ENCODE measurements around the gene TSC22D4. TPM values are rescaled to one million over a fixed set of nuclear protein-coding genes. Genes with fewer than 3 reads are reported as not detected.

Gene TSC22D4
- total RNA-seq, 4 donors from 2014 or later: 17.6 to 40.3 (median 19.5) TPM

DNA sequence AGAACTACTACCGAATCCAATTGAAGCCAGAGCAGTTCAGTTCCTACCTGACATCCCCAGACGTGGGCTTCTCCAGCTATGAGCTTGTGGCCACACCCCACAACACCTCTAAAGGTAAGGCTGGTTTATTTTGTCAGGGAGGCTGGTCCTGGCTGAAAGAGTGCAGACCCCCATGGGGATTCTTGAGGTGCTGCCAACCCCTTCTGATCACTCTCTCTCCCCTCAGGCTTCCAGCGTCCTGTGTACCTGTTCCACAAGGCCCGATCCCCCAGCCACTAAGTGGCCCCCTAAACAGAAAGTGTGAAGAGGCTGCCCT is 45.8 kb downstream of the TSC22D4 start:
- no peak overlapping the region for H3K4me3 ChIP-seq
- H3K36me3 ChIP-seq: no peaks in the 10 kb centered on the region
- no peak for DNase-seq
- no peaks in the 10 kb centered on the region for H3K9me3 ChIP-seq
- TF ChIP-seq POLR2A (IDR thresholded peaks at IDR 0.05): no peak
- TF ChIP-seq, protein P1, sequence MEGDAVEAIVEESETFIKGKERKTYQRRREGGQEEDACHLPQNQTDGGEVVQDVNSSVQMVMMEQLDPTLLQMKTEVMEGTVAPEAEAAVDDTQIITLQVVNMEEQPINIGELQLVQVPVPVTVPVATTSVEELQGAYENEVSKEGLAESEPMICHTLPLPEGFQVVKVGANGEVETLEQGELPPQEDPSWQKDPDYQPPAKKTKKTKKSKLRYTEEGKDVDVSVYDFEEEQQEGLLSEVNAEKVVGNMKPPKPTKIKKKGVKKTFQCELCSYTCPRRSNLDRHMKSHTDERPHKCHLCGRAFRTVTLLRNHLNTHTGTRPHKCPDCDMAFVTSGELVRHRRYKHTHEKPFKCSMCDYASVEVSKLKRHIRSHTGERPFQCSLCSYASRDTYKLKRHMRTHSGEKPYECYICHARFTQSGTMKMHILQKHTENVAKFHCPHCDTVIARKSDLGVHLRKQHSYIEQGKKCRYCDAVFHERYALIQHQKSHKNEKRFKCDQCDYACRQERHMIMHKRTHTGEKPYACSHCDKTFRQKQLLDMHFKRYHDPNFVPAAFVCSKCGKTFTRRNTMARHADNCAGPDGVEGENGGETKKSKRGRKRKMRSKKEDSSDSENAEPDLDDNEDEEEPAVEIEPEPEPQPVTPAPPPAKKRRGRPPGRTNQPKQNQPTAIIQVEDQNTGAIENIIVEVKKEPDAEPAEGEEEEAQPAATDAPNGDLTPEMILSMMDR (IDR thresholded peaks at IDR 0.05): no peak
- no peak overlapping the region for H3K27ac ChIP-seq
- intact Hi-C loops (cut with DNase I; ENCODE audit: low total_unique reads): no loop called here
- no peaks in the 10 kb centered on the region for H3K27me3 ChIP-seq
- H3K4me1 ChIP-seq: peaks cover 7 to 22% of the 10 kb centered on the region in 2 donors

DNA sequence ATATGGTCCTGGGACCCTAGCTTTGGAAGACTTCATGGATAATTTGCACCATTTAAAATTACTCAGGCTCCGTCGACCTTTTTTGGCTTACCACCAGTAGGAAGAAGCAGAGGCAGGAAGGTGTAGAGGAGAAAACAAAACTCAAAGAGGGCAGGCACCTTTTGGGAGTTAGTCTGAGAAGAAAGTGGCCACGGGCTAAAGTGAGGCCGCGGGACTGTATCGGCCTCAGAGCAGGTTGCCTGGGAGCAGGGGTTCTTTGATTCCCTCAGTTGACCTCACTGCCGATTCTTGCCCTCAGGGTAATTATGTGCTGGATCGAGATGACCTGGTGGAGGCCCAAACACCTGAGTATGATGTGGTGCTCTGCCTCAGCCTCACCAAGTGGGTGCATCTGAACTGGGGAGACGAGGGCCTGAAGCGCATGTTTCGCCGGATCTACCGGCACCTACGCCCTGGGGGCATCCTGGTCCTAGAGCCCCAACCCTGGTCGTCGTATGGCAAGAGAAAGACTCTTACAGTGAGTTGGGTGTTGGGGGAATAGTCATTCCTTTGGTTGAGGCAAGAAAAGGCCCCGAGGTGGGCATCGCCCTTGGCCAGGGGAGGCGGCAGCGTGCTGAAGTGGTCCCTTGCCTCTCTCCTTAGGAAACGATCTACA is 46.3 kb downstream of the TSC22D4 start:
- TF ChIP-seq POLR2A (IDR thresholded peaks at IDR 0.05): no peak
- TF ChIP-seq, protein P1 (IDR thresholded peaks at IDR 0.05): no peak
- H3K9me3 ChIP-seq: no peaks in the 10 kb centered on the region
- intact Hi-C loops (cut with DNase I; ENCODE audit: low total_unique reads): no loop called here
- no peak overlapping the region for H3K4me3 ChIP-seq
- no peaks in the 10 kb centered on the region for H3K27me3 ChIP-seq
- H3K27ac ChIP-seq: peak overlapping the region in 1 of 2 donors; percentile 31
- DNase-seq: no peak
- H3K36me3 ChIP-seq: no peaks in the 10 kb centered on the region
- peaks cover 7 to 26% of the 10 kb centered on the region in 2 donors for H3K4me1 ChIP-seq

DNA sequence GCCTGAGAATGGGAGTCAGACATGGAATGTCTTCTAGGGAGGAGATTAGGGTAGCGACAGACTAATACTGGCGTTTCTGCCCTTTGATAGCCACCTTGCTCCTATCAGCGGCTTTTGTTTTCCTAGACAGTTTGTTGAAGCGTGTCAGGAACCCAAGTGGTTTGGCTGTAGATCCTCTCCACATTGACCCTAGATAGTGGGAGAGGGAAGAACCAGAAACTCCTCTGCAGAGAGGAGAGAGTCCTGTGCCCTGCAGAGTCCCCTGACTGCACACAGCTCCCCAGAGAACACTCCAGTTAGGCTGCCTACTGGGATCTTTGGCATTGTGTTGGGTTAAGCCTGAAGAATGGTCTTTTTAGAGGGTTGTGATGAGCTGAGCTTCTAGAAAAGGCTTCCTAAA is 47.0 kb downstream of the TSC22D4 start:
- intact Hi-C loops (cut with DNase I; ENCODE audit: low total_unique reads): no loop called here
- Histone ChIP-seq H3K9me3 (no peaks in the 10 kb centered on the region), H3K27ac (peak overlapping the region in 1 of 2 donors; percentile 31), H3K36me3 (no peaks in the 10 kb centered on the region), H3K4me3 (no peak overlapping the region), H3K27me3 (no peaks in the 10 kb centered on the region), H3K4me1 (peaks cover 7 to 27% of the 10 kb centered on the region in 2 donors)
- TF ChIP-seq POLR2A (IDR thresholded peaks at IDR 0.05): no peak
- TF ChIP-seq, protein P1 (IDR thresholded peaks at IDR 0.05): no peak
- DNase-seq: no peak

DNA sequence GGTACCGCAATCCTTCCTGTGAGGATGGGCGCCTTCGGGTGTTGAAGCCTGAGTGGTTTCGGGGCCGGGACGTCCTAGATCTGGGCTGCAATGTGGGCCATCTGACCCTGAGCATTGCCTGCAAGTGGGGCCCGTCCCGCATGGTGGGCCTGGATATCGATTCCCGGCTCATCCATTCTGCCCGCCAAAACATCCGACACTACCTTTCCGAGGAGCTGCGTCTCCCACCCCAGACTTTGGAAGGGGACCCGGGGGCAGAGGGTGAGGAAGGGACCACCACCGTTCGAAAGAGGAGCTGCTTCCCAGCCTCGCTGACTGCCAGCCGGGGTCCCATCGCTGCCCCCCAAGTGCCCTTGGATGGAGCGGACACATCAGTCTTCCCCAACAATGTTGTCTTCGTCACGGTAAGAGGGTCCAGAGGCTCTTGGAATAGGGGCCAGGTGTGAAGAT is 47.7 kb downstream of the TSC22D4 start:
- Histone ChIP-seq H3K4me1 (peaks cover 7 to 27% of the 10 kb centered on the region in 2 donors), H3K36me3 (no peaks in the 10 kb centered on the region), H3K9me3 (no peaks in the 10 kb centered on the region), H3K27me3 (no peaks in the 10 kb centered on the region), H3K4me3 (peak overlapping the region in 1 of 2 donors; percentile 77), H3K27ac (peak overlapping the region in 1 of 2 donors; percentile 100)
- TF ChIP-seq POLR2A (IDR thresholded peaks at IDR 0.05): no peak
- TF ChIP-seq, protein P1 (IDR thresholded peaks at IDR 0.05): no peak
- no peak for DNase-seq
- intact Hi-C loops (cut with DNase I; ENCODE audit: low total_unique reads): no loop called here

DNA sequence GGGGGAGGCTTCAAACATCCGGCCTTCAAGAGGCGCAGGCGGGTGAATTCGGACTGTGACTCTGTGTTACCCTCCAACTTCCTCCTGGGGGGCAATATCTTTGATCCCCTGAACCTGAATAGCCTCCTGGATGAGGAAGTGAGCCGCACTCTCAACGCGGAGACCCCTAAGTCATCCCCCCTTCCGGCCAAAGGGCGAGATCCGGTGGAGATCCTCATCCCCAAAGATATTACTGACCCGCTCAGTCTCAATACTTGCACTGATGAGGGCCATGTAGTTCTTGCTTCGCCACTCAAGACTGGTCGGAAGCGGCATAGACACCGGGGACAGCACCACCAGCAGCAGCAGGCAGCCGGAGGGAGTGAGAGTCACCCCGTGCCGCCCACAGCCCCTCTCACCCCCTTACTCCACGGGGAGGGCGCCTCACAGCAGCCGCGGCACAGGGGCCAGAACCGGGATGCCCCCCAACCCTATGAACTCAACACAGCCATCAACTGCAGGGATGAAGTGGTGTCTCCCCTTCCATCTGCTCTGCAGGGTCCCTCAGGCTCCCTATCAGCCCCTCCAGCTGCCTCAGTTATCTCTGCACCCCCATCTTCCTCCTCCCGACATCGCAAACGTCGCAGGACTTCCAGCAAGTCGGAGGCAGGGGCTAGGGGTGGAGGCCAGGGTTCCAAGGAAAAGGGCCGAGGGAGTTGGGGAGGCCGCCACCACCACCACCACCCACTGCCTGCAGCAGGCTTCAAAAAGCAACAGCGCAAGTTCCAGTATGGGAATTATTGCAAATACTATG is 48.3 kb downstream of the TSC22D4 start:
- Histone ChIP-seq H3K36me3 (no peaks in the 10 kb centered on the region), H3K9me3 (no peaks in the 10 kb centered on the region), H3K4me1 (peaks cover 7 to 27% of the 10 kb centered on the region in 2 donors), H3K4me3 (peak overlapping the region; percentile 72 to 77), H3K27me3 (no peaks in the 10 kb centered on the region), H3K27ac (peak overlapping the region; percentile 99 to 100)
- intact Hi-C loops (cut with DNase I; ENCODE audit: low total_unique reads): no loop called here
- no peak for DNase-seq
- TF ChIP-seq POLR2A (IDR thresholded peaks at IDR 0.05): no peak
- TF ChIP-seq, protein P1 (IDR thresholded peaks at IDR 0.05): no peak

Data from uterus (tissue), 4 donors.